SU-DHL-6 (cell line): Measurements from ENCODE around the gene GABRD.
A peak's percentile ranks its signal among the peaks of the same experiment; 100 is the strongest.

Experiments
- CTCF ChIP-seq: fragments of 200-600 bp; sonication (generic); IDR thresholded peaks from one replicate; pipeline ENCODE4 v1.5.1; 2017; ENCODE audit warnings: antibody characterized with exemption, mild to moderate bottlenecking, low read length, moderate library complexity; ENCODE audit not compliant: insufficient read depth, poor library complexity, severe bottlenecking
- EZH2phosphoT487 ChIP-seq: fragments of 200-600 bp; sonication (generic), shearing (Covaris generic); conservative IDR thresholded peaks from 2 replicates; pipeline ENCODE4 v1.6.1; 2018; ENCODE audit warnings: mild to moderate bottlenecking, antibody characterized with exemption, low read length, moderate library complexity, mixed read lengths

- TF ChIP-seq CTCF: peak; percentile 65
- 0 out of 2 replicates have a peak, but pooled peaks have one; percentile 18 for TF ChIP-seq EZH2phosphoT487
Measured at GRCh38 chr1:2046174-2046917, 27.2 kb downstream of the GABRD start.
